T-helper 17 cell (primary cell): ENCODE measurements around the gene SWI5. TPM values are rescaled to one million over a fixed set of nuclear protein-coding genes. Genes with fewer than 3 reads are reported as not detected.
"Not testable (repeated sequence)": the region's sequence is repeated elsewhere in the genome, so short reads cannot be mapped to it uniquely, and the experiment has no call there.

Source experiments
- ATAC-seq: fragments of 150-1000 bp; cut with Tn5 transposase; 2 replicates; pipeline ENCODE4 v1.10.0; 2021; ENCODE audit warnings: mild to moderate bottlenecking, moderate library complexity
- DNase-seq, 3 donors: peaks; one replicate each; pipeline versions ENCODE4 v3.0.0 to v3.0.0-alpha.2; 2020 to 2021
- H3K9me3 ChIP-seq: one replicate; pipeline ENCODE4 v1.7.0; 2013; ENCODE audit warnings: low read length, mild to moderate bottlenecking; ENCODE audit not compliant: control insufficient read depth, poor library complexity, severe bottlenecking
- H3K27ac Mint-ChIP-seq: one replicate; pipeline ENCODE4 v1.8.0; 2022; ENCODE audit warnings: mild to moderate bottlenecking, moderate library complexity, mixed read lengths
- H3K27me3 Mint-ChIP-seq: one replicate; pipeline ENCODE4 v1.8.0; 2022; ENCODE audit warnings: mixed read lengths
- H3K36me3 Mint-ChIP-seq: one replicate; pipeline ENCODE4 v1.8.0; 2022; ENCODE audit warnings: low read depth, mixed read lengths
- H3K4me1 Mint-ChIP-seq: one replicate; pipeline ENCODE4 v1.8.0; 2022; ENCODE audit warnings: mild to moderate bottlenecking, mixed read lengths
- H3K4me3 Mint-ChIP-seq: one replicate; pipeline ENCODE4 v1.8.0; 2022; ENCODE audit warnings: mild to moderate bottlenecking, moderate library complexity, mixed read lengths
- total RNA-seq, 4 donors: library from RNA in 2 of 4; stranded (reverse) in 2 of 4; gene quantifications; one replicate each; pipeline ENCODE4 v1.2.3 and lab custom pipeline; 2022 to 2026

Gene SWI5
- 10 to 100 TPM in 1 of 2 donors, 1 to 10 TPM in 1; 6.1 to 10.3 TPM for total RNA-seq
- 6.0 to 9.5 reads per million in 2 donors for total RNA-seq (lab: John Stamatoyannopoulos, UW)

DNA sequence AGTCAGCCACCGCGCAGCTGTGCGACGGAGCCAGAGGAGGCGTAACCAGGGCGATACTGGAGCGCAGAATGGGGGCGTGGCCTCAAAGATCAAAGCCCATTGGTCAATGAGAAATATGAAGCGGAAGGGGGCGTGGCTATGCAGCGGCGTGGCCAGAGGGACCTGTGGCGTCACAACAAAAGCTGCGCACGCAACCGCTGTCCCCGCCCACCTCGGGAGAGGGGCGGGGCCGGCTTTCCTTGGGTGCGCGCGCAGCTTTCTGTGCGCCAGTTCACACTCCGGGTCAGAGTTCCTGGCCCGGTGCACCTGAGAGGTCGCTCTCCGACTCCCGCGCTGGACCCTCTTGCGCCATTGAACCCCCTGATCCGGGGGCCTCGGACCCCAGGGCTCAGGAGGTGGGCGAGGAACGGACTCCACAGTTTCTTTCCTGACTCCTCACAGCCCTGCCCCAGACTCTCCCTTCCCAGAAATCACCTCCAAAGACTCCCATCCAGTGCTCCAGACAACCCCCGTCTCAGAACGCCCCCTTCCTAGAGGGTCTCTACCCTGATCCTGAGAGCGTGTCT, at the start of gene SWI5:
SWI5 (plus strand) TSS at position 269 of the 566 bp plus-strand sequence.
- DNase-seq = peak; percentile 99 to 100 (median 99)
- no peaks in the 10 kb centered on the region for H3K9me3 ChIP-seq
- Mint-ChIP-seq H3K4me1 (peaks cover 28% of the 10 kb centered on the region), H3K4me3 (peak within 1 kb of the TSS; percentile 95), H3K27ac (peak within 1 kb of the TSS; percentile 99), H3K27me3 (no peaks in the 10 kb centered on the region), H3K36me3 (peaks cover 4% of the 10 kb centered on the region)
- peak; percentile 97 for ATAC-seq

DNA sequence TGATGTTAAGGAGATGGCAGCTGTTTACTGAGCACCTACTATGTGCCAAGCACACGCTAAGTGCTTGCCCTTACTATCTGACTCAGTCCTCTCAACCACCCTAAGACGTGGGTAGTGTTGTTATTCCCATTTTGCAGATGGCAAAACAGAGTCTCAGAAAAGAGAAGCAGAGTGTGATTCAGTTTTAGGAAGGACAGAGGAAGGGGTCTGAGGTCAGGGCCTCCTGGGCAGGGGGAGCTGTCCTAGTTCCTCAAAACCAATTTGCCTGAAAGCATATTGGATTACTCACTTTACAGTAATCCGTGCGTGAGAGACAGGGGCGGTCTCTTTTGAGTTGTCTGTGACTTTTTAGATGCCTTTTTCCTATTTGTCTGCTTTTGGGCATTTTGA, 49.7 kb upstream of the SWI5 start:
- ATAC-seq = no peak

DNA sequence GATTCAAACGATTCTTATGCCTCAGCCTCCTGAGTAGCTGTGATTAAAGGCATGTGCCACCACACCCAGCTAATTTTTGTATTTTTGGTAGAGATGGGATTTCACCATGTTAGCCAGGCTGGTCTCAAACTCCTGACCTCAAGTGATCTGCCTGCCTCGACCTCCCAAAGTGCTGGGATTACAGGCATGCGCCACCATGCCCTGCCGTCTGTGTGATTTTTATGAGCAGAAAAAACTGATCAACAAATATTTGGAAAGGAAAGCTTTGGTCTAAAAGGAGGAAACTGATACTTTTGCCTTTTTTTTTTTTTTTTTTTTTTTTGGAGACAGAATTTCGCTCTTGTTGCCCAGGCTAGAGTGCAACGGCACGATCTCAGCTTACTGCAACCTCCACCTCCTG, 45.2 kb upstream of the SWI5 start:
- not testable (repeated sequence) for DNase-seq

More for the DNA sequence above, 49.7 kb upstream of the SWI5 start:
- no peaks in the 10 kb centered on the region for H3K9me3 ChIP-seq
- no peak overlapping the region for H3K27ac Mint-ChIP-seq
- peaks cover 3% of the 10 kb centered on the region for H3K4me1 Mint-ChIP-seq
- H3K4me3 Mint-ChIP-seq = no peak overlapping the region
- DNase-seq = no peak
- H3K36me3 Mint-ChIP-seq = no peaks in the 10 kb centered on the region
- peaks cover 8% of the 10 kb centered on the region for H3K27me3 Mint-ChIP-seq

DNA sequence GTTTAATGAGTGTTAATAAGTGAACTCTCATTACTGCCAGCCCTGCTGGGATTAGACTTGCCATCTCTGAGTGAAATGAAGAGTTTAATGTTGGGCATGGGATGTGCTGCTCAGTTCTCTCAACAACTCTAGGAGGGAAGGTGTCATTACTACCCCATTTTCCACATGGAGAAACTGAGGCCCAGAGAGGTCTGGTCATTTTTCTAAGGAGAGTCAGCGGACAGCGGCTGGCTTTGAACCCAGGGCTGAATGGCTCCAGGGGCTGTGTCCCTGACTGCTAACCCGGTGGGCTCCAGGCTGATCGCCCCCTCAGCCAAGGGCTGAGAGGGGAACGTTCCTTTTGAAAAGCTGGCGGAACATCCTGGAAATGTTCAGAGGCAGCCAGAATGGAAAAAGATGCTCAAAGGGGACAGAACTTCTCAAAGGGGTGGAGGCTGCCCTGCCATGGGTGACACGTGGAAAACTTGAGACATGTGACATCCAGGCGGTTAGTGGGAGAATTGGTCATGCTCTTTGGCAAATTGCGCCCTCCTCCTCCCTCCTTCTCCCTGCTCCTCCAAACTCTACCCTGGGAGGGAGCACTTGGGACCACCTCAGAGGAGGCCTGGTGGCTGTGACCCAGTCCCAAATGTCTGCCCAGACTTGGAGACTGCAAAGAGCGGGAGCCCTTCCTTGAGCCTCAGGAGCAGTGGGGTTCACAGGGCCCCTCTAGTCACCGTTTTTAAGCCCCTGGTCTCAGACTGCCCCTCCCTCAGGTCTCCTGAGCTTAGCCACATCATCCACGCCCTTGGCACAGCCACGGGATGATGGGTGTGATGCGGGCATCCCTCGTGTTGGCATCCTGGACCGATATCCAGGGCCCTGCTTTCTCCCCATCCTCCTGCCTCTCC, 44.2 kb upstream of the SWI5 start:
- peaks cover 6% of the 10 kb centered on the region for H3K4me1 Mint-ChIP-seq
- no peak overlapping the region for H3K4me3 Mint-ChIP-seq
- peaks cover 7% of the 10 kb centered on the region for H3K36me3 Mint-ChIP-seq
- ATAC-seq = no peak
- no peaks in the 10 kb centered on the region for H3K9me3 ChIP-seq
- peaks cover 13% of the 10 kb centered on the region for H3K27me3 Mint-ChIP-seq
- H3K27ac Mint-ChIP-seq = no peak overlapping the region
- DNase-seq = no peak

More for the DNA sequence above, 45.2 kb upstream of the SWI5 start:
- H3K27me3 Mint-ChIP-seq, H3K36me3 Mint-ChIP-seq, H3K4me1 Mint-ChIP-seq, H3K27ac Mint-ChIP-seq, H3K4me3 Mint-ChIP-seq, ATAC-seq, H3K9me3 ChIP-seq: not testable (repeated sequence)

DNA sequence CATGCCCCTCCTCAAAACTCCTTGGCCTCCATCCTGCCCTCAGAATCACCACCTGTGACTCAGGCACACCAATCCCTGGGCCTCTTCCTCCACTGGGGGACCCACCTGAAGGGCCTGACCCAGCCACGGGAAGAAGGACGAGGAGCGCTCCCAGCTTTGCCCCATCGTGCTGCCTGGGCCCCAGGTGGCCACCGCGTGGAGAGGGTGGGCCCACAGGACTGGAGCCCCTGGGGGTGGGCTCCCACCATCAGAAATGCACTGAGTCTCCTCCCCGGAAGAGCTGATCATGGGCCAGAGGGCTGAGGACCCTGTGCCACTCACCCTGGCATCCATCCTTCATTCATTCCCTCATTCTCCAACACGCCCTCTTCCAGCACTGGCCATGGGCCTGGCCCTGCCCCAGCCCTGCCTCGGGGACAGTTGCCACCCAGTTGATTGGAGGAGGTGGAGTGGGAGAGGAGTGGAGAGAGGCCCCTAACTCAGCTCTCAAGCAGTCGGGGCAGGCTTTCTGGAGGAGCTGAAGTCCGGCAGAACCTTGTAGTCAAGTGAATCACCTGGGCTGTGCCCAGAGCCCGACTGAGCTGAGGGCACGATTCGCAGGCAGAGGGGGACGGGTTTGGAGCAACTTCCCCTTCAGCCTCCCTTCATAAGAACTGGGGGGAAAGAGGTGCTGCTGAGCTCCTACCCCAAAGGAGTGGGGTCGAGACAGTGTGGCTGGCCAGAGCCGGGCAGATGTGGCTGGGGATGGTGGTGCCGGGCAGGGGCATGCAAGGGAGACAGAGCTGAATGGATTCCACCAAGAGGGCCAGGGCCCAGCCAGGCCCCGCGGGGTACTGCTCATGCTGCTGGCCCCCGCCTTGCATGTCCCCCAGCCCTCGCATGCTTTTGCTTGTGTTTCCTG, 43.3 kb upstream of the SWI5 start:
- Mint-ChIP-seq H3K27me3 (peaks cover 13% of the 10 kb centered on the region), H3K27ac (no peak overlapping the region), H3K36me3 (peaks cover 7% of the 10 kb centered on the region), H3K4me3 (no peak overlapping the region), H3K4me1 (peaks cover 6% of the 10 kb centered on the region)
- ATAC-seq = no peak
- H3K9me3 ChIP-seq = no peaks in the 10 kb centered on the region
- no peak for DNase-seq

DNA sequence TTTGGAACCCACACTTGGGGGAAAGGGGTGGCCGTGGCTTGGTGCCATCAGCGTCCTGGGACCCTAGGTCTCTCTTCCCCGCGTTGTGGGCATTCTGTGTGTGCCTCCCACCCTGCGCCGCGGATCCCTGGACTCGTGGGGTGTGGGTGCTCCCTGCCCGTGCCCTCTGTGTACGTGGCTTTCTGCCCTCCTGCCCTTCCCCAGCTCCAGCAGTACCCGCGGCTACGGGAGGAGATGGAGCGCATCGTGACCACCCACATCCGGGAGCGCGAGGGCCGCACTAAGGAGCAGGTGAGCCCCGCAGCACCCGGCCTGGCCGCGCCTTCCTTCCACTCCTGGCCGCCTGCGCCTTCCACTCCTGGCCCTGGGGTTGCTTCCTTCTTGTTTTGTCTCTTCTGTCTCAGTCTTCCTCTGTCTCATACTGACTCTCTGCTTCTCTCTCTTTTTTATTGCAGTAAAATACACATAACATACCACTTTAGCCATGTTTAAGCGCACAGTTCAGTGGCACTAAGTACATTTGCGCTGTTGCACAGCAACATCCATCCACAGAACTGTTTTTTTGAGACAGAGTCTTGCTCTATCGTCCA, 42.2 kb upstream of the SWI5 start:
- Mint-ChIP-seq H3K27ac (no peak overlapping the region), H3K4me1 (peaks cover 6% of the 10 kb centered on the region), H3K27me3 (peaks cover 13% of the 10 kb centered on the region), H3K4me3 (no peak overlapping the region), H3K36me3 (peaks cover 7% of the 10 kb centered on the region)
- ATAC-seq (no peak), DNase-seq (no peak)
- H3K9me3 ChIP-seq = no peaks in the 10 kb centered on the region

DNA sequence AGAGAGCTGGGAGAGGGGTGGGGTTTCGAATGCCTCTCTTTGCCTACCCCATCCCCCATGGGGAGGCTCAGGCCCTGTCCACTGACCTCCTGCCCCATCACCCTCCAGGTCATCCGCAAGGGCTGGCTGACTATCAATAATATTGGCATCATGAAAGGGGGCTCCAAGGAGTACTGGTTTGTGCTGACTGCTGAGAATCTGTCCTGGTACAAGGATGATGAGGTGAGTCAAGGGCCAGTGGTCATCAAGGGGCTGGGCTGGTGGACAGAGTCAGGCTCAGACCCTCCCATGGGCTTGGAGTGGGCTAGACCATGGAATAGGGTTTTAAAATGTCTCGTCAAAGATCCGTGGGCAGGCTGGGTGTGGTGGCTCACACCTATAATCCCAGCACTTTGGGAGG, 34.0 kb upstream of the SWI5 start:
- no peak overlapping the region for H3K27ac Mint-ChIP-seq
- peaks cover 10% of the 10 kb centered on the region for H3K4me1 Mint-ChIP-seq
- H3K9me3 ChIP-seq = no peaks in the 10 kb centered on the region
- no peak overlapping the region for H3K4me3 Mint-ChIP-seq
- H3K27me3 Mint-ChIP-seq = peaks cover 34% of the 10 kb centered on the region
- peaks cover 6% of the 10 kb centered on the region for H3K36me3 Mint-ChIP-seq
- no peak for ATAC-seq
- no peak for DNase-seq

DNA sequence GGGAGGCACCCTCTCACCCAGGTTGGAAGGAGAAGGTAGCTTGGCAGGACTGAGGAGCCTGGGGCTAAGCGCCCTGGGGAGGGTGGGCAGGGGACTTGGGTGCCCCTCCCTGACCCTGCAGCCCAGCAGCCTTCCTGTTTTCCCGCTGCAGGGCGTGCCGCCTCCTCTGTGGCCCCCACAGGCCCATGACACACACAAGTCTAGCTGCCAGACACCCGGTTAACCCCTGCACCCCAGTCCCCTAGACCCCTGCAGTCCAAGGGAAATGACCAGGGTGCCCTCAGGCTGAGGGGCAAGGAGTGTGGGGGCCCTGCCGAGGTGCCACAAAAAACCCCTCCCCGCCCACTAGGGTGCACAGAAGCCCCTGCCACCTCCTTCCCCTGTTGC, 33.3 kb upstream of the SWI5 start:
- H3K9me3 ChIP-seq = no peaks in the 10 kb centered on the region
- ATAC-seq (no peak), DNase-seq (no peak)
- peaks cover 34% of the 10 kb centered on the region for H3K27me3 Mint-ChIP-seq
- H3K4me1 Mint-ChIP-seq = peaks cover 10% of the 10 kb centered on the region
- no peak overlapping the region for H3K4me3 Mint-ChIP-seq
- H3K27ac Mint-ChIP-seq = no peak overlapping the region
- peaks cover 6% of the 10 kb centered on the region for H3K36me3 Mint-ChIP-seq

DNA sequence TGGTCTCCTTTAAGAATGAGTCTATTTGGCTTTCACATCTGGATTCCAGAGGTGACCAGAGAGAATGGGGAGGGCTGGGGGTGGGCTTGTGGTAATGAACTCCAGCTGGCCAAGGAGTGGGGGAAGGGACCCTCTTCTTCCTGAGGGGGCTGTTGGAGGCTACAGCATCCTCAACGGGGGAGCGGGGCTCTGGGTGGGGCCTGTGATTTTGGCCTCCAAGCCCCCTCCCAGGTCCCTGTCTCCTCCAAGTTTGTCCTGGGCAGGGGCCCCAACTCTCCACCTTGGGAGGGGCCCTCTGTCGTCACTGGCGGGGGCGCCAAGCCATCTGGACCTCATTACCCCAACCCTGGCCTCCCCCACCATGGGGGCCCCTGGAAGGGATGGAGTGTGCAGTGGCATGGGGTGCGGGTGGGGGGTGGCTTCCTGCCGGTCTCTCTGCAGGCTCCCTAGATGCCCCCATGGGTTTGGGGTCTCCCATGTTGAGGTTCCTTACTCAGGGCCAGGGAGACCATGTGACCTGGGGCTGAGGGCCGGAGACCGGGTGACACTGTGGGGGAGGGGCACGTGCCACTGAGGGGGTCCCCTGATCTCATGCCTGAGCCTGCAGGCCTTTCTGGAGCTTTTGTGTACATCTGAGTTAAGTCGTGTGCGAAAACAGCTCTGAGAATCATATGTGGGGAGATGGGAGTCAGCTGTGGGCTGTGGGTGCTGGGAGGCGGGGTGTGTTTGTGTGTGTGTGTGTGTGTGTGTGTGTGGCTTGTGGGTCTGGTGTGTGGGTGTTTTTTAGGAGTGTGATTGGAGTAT, 32.7 kb upstream of the SWI5 start:
- no peak for DNase-seq
- Mint-ChIP-seq H3K4me1 (peaks cover 10% of the 10 kb centered on the region), H3K27ac (peak overlapping the region; percentile 69), H3K36me3 (peaks cover 6% of the 10 kb centered on the region), H3K4me3 (no peak overlapping the region), H3K27me3 (peaks cover 34% of the 10 kb centered on the region)
- ATAC-seq = no peak
- H3K9me3 ChIP-seq = no peaks in the 10 kb centered on the region

DNA sequence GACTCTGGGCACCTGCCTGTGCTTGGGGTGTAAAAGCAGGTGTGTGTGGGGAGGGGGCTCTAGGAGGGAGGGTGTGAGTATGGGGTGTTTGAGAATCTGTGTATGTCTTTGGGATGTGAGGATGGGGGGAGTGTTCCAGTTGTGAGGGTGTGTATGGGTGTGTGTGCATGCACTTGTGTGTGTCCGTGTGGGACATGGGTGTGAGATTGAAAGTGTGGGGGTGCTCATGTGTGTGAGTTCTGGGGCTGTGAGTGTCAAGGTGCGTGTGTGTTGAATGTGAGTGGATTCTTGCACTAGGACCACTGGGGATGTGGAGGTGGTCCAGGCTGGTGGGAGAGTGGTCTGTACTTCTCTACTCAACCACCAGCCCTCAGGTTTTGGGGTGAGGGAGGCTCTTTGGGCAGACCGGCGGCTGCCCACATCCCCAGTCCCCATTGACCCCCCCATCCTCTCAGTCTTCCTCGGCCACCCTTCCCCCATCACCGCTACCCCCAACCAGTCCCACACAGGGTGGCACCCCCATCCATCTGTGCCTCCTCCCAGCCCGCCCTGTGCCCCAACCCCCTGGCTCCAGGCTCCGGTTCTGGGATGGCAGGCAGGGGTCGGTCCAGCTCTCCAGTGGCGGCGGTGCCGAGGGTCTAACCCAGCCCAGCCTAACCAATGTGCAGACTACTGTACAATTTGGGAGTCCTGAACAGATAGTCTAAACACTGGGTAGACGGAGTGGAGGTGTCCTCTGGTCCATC, 31.8 kb upstream of the SWI5 start:
- no peak overlapping the region for H3K4me3 Mint-ChIP-seq
- no peak for ATAC-seq
- peaks cover 6% of the 10 kb centered on the region for H3K36me3 Mint-ChIP-seq
- peak overlapping the region; percentile 69 for H3K27ac Mint-ChIP-seq
- H3K4me1 Mint-ChIP-seq = peaks cover 10% of the 10 kb centered on the region
- no peaks in the 10 kb centered on the region for H3K9me3 ChIP-seq
- DNase-seq = no peak
- peaks cover 34% of the 10 kb centered on the region for H3K27me3 Mint-ChIP-seq

DNA sequence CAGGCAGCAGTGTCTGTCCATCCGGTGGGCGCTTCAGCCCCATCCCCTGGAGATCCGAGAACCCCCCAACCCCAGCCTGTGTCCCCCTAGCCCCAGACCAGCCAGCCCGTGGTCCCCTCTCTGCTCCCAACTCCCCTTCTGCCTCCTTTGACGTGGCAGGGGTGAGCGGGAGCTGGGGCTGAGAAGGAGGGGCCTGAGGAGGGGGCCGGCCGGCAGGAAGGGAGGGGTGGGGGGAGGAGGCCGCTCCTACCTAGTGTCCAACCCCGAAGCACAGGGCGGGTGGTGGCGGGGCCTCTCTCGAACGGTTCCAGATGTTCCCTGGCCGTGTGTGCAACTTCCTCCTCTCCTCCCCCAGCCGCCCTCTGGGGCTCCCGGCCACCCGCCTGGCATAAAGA, 31.2 kb upstream of the SWI5 start:
- H3K9me3 ChIP-seq = no peaks in the 10 kb centered on the region
- DNase-seq (no peak), ATAC-seq (no peak)
- Mint-ChIP-seq H3K4me3 (no peak overlapping the region), H3K27ac (no peak overlapping the region), H3K4me1 (peaks cover 13% of the 10 kb centered on the region), H3K36me3 (peaks cover 6% of the 10 kb centered on the region), H3K27me3 (peaks cover 34% of the 10 kb centered on the region)
